H1 (cell line): ENCODE data around the gene GALNT1. TPM values are rescaled to one million over a fixed set of nuclear protein-coding genes. Genes with fewer than 3 reads are reported as not detected.

ENCODE experiments used
- CHD1 ChIP-seq: IDR thresholded peaks from 2 replicates; pipeline ENCODE4 v1.6.1; 2012; ENCODE audit warnings: low read depth, low read length, improper control_type of control experiment
- KDM5A ChIP-seq: fragments of 200-600 bp; IDR thresholded peaks from 2 replicates; pipeline ENCODE4 v1.7.1; 2012; ENCODE audit warnings: mild to moderate bottlenecking, low read length, inconsistent platforms, mixed read lengths
- TAF7 ChIP-seq: optimal IDR thresholded peaks from 2 replicates; pipeline ENCODE3; 2011; ENCODE audit warnings: low read depth, mild to moderate bottlenecking, inconsistent platforms, low read length, moderate library complexity, borderline replicate concordance
- polyA plus RNA-seq, 7 experiments: library from polyadenylated mRNA; depleted of rRNA in 3 of 7; stranded (reverse) in 5 of 7; unstranded in 2 of 7; fragments of >200 nt in 5 of 7; fragments of 200-250 nt in 2 of 7; gene quantifications; 1 replicate in 5 of 7; 2 replicates in 1 of 7; 4 replicates in 1 of 7; pipeline versions ENCODE4 v1.2.1 to v1.2.3, GENCODE V29; 2011 to 2013; ENCODE audit warnings: missing spikeins in 2 of 7, mixed read lengths in 2 of 7
- total RNA-seq: library from RNA; stranded (reverse); fragmentation: NEBNext Ultra II Directional; extraction: Animal tissue kit (Norgen Biotek cat#: 25700); gene quantifications from 2 replicates; pipeline ENCODE4 v1.2.1, GENCODE V29; 2021

GALNT1 gene
- total and polyA plus RNA-seq, 2 of the 8 experiments (the other 6 are each of a cell fraction or from before 2014, with no cell fraction given) = 22.4 to 101 TPM

- no peak for TF ChIP-seq CHD1
- TF ChIP-seq TAF7 = no peak
- no peak for TF ChIP-seq KDM5A
Observed at GRCh38 chr18:35618289-35618688, 36.7 kb downstream of the GALNT1 start (continued).
